ENCODE data around the gene CCNQ.

CCNQ gene

DNA sequence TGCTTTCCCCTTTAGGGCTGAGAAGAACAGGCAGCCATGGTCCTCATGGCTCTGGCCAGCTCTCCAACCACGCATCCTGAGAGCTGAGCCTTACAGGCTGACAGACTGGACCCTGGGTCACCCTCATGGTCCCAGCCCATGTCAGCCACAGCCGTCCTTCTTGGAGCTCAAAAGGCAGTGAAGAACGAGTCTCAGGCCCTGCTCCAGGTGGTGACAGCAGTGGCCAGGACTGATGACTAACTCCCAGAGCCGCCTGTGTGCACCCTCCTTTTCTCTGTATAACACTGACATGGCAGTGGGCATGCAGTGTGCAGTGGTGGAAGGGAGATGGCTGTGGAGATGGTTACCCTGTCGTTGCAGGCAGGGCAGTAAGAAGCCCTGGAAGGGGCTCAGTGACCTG lies 37.8 kb upstream of the CCNQ start:
- no peak for DNase-seq

DNA sequence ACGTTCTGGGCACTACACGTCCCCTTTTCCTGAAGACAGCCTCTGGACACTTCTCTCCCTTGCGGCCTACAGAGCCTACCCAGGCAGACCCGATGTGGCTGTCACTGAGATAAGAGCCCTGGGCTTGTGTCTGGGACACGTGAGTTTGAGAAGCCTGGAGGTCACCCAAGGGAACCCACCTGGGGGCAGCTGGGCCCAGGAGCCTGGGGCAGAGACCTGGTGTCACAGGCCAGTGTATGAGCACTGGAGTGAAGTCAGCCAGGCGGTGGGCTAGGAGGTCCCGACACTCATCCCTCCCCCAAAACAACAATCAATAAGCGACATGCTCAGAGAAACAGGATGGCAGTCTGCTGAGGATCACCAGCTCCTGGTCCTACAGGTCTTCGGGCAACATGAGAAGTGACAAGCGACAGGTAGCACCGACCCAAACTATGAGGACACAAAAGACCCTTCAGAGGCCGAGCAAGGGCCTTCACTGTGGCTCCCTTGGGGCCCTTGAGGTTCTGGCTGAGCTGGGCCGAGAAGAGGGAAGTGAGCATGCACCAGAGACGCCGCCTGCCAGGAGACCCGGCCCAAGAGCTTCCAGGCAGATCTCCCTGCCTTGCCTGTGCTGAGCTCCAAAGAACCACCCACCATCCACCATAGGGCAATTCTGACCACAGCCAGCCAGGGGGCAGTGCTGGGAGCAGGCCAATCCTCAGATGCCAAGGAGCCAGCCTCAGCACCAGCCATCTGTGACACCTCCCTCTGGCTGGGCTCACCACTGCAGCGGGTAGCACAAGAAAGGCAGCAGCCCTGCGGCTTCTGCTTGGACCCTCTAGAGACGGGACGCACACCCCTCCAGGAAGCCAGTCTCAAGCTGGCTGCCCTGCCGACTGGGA lies 37.1 kb upstream of the CCNQ start:
- peak; percentile 41 for DNase-seq

DNA sequence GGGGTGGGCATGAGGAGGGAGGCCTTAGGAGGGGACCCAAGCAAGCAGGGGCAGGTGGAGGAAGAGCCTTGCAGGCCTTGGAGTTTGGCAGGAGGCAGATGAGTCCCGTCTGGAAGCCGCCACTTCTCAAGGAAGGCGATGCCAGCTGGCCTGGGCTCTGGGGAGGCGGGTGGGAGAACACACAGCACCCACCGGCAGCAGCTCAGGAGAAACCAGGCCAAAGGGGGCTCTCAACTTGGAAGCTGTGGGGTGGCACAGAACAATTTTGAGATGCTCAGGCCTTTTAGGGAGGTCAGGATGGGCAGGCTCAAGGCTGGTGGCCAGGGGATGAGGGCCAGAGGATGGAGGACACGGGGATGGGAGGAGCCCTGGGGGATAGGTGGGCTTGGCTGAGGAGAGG lies 36.4 kb upstream of the CCNQ start:
- DNase-seq = no peak

DNA sequence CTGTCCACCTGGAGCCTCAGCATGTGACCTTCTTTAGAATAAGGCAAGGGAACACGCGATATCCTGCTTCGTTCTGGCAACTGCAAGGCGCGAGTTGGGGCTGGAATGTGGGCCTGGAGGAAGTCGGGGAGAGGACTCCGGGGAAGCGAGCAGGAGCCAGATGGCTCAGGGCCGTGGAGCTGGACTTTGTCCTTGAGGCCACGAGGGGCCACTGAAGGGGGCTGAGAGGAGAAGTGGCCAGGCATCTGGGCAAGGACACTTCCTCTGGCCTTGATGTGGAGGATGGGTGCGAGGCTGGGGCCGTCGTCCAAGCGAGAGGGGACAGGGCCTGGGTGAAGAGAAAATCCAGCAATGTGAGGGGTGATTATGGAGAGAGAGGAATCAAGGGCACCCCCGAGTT lies 35.9 kb upstream of the CCNQ start:
- no peak for DNase-seq

DNA sequence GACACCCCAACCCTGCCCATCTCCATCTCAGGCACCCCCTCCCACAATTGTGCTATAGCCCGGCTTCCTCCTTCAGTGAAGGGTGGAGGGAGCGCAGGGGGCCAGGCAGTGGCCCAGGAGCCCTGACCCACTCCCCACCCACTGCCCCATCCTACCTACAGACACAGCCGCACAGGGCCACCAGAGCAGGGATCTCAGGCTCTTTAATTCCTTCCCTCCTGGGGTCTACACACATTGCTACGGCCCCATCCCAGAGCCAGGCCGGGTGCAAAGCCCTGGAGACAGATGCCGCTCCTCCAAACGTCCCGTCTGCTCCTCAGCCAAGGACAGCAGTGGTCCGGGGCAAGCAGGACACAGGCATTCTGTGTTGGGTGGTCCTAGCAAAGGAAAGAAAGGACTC lies 35.3 kb upstream of the CCNQ start:
- DNase-seq = no peak

DNA sequence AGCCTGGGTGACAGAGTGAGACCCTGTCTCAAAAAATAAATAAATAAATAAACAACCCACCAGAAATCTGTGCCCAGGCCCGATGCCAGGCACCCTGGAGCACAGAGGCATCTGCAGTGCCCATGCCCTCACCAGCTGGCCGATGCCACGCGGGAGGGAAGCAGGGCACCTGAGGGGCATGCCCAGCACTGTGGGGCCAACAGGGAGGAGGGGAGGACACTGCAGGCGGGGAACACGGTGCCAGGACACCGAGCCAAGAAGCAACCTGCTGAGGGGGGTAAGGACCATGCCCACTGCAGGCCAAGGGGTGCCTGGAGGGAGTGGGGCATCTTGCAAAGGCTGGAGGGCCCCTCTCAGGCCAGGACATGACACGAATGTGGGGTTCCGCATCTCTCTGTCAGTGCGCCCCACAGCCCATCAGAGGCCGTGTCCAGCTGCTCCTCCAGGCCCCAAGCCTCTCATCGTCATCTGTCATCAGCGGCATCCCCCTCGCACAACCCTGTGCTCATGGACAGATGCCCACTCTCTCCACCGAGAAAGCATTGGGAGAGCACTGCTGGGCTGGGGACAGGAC lies 34.8 kb upstream of the CCNQ start:
- no peak for DNase-seq

DNA sequence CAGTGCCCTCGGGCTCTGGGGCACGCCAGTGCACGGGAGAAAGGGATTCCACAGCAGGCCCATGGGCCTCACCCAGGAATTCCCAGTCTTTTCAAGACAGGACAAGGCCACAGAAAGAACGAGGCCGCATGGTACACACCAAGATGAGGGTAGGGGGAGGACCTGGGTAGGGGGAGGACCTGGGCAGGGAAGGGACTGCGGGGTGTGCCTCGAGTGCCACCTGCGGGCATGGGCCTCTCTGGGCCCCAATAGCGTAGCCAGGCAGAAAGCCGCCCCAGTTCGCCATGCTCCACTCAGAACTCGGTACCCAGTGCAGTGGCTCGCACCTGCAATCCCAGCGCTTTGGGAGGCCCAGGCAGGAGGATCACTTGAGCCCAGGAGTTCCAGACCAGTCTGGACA lies 34.1 kb upstream of the CCNQ start:
- no peak for DNase-seq

DNA sequence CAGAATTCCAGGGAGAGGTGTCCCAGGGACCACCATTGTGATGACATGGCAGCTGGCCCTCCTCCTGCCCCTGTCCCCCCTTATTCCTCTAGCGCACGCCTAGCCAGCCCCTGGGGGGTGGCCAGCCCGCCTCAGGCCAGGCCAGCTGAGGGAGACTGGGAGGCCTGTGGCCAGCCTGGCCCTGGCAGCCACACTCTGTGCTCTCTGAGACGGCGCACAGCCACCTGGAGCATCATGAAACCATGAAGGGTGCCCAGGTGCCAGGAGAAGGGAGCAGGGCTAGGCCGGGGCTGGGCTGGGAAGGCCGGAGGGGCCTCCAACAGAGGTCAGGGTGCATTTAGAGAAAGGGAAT lies 33.6 kb upstream of the CCNQ start:
- no peak for DNase-seq

DNA sequence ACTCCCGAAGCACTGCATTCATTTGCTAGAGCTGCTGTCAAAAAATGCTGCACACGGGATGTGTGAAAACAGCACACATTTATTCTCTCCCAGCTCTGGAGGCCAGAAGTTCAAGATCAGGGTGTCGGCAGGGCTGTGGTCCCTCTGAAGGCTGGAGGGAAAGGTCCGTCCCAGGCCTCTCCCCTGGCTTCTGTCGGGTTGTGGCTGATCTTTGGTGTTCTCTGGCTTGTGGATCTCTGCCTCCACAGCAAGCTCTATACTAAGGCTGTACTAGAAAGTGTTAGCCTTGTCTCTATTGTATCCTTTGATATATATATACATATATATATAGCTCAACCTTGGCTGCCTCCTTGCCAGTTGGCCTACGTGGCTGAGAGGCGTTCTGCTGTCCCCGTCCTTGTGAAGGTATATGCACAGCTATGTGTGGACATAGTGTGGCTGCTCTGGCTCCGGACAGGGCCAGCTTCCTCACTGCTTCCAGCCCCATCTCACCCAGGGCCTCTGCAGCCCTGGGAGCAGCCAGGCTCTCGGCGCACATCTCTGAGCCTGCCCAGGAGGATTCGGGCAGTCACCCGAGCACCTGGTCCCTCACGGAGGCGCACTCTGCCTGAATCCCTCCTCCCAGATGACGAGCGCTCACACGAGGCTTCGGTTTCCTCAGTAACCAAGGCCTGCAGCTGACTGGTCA lies 33.1 kb upstream of the CCNQ start:
- DNase-seq = no peak

DNA sequence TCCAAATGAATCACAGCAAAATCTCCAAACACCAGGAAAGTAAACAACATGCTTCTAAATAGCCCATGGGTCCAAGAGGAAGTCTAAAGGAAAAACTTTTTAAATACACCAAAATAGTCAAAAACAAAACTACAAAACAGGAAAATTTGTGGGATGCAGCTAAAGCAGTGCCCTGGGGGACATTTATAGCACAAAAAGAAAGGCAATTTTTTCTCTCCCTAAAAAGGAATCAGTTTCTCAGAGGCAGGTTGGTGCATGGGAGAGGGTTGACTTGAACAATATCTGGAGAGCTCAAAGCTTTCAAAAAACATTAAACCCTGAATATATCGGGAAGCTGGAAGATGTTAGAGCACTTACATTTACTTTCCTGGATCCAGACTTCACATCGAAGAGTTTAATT lies 32.4 kb upstream of the CCNQ start:
- no peak for DNase-seq

DNA sequence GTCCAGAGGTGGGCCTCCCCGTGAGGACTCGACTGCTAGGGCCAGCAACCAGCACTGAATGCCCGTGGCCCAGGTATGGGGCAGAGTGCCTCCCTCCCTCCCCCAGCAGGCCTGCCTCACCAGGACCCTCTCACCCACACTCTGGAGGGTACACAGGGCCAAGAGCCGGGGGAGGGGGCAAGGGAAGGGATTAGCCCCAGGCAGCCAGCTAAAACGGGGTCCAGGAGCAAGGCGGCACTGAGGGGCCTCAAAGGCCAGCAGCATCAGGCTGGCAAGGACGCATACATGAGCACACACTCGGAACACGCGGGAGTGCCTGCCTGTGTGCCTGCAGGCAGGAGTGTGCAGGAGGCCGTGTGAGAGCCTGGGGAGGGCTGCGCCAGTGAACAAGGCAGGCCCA lies 29.7 kb upstream of the CCNQ start:
- DNase-seq = no peak

DNA sequence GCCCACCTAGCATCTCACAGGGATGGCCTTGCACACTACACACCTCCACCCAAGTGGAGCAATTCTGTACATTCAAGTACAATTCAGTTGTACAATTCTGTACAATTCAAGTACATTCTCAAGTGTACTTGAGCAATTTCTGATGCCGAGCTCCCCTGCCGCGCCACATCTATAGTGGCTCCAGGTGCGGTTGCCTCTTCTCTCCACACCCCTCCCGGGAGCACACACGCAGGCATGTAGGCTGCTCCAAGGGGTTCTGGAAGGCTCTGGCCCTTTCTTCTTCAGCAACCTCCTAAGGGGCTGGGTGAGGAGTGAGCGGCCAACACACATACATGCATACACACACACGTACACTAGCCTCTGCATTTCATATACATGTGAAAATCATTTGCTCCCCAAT lies 29.2 kb upstream of the CCNQ start:
- DNase-seq = no peak

DNA sequence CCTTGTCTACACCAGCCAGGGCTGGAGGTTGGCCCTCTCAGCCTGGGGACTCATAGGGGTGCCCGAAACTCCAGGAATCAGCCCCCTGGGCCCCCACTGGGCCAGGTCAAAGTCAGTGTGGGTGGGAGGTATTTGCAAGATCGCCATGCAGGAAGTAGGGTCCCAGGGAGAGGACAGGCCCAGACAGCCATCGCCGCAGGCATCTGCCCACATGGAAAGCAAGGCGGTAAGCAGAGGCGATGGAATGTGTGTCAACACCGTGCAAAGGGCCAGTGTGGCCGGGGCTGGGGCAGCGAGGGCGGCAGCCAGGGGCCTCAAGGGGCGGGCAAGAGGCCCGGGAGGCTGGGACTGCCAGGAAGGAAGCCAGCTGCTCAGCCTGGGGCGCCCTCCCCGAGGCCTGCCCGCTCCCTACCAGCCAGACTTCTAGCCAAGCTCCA lies 28.8 kb upstream of the CCNQ start:
- DNase-seq = no peak

DNA sequence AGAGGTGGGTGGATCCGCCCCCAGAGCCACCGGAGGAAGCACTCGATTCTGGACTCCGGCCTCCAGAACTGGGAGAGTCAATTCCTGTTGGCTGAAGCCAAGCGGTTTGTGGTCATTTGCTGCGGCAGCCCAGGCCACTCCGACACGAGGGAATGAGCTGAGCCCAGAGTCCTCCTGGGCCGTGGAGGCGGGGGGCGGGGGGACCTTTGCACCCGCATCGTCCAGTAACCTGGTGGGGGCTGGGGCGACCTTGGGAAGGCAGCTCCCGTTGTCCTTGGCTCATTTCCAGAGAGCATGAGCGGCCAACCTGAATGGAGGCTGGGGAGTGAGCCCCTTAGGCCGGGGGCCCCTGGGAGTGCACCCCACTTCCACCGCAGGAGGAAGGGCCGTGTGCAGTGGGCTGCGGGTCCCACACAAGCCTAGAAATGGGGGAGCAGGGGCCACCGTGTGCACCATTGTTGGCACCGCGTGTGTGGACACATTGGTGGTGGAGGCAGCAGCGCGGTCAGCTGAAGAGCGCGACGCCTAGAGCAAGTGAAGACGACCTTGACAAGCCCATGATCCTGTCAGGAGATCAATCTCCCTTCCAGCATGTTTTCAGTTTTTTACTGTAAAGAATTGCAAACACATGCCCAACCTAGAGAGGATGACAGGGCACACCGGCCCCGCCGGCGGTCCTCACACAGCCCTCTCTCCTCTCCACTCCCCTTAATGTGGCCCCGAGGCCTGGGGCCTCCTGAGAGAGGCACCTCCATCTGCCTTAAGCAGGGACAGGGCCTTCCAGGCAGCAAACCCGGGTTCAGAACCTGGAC lies 28.1 kb upstream of the CCNQ start:
- no peak for DNase-seq

DNA sequence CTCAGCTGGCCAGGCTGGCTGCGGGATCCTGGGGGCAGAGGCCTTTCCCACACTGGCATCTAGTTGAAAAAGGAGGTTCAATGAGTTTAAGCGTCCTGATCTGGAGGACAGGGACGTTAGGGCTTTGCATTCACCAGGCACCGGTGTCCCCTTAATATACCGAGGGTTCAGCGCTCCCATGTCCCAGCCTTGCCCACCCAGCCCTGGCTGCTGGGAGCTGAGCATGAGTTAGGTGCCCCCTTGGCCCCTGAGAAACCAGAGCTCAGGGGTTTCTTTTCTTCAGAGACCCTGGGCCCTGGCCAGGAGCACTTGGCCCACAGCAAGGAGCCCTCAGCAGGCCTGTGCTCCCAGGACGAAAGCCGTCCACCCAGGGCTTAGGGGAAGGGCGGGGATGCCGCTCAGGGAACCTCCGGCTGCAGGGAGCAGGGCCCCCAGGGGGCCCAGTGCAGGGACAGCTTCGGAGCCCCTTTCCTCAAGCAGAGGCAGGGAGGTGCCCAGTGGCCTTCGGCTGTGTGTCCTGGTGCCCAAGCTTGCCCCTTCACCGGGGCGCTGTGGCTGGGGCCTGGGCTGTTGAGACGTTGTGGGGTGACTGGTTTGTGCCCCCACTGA lies 27.2 kb upstream of the CCNQ start:
- no peak for DNase-seq

DNA sequence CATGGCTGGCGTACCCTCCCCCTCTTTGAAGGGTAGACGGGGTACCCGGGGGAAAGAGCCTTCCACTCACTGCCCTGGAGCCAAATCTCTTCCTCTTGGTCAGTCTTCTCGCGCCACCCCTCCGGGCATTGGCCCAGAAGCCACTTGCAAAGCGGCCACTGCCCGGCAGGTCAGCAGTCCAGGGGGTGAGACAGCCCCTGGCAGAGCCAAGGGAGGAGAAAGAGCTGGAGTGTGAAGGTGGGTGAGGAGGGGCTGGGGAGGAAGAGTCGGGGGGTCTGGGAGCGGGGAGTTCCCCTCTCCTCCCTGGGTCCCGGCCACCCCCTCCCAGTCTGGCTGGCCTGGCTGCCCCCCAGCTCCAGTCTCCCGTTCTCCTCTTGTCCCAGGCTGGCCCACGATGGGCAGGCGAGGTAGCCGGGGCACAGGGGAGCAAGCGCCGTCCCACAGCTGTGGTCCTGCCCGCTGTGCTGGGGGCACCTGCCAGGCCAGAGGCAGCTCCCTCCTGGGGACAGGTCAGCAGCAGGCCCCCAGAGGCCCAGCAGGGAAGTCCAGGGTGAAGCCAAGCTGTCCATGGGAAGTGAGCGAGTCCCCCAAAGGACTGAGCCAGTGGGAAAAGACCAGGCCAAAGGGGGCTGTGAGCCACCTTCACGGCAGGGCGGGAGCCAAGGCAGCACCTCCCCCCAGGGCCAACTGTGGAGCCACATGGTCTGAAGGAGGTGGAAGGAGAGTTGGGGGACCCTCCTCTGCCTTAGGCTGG lies 26.5 kb upstream of the CCNQ start:
- no peak for DNase-seq

DNA sequence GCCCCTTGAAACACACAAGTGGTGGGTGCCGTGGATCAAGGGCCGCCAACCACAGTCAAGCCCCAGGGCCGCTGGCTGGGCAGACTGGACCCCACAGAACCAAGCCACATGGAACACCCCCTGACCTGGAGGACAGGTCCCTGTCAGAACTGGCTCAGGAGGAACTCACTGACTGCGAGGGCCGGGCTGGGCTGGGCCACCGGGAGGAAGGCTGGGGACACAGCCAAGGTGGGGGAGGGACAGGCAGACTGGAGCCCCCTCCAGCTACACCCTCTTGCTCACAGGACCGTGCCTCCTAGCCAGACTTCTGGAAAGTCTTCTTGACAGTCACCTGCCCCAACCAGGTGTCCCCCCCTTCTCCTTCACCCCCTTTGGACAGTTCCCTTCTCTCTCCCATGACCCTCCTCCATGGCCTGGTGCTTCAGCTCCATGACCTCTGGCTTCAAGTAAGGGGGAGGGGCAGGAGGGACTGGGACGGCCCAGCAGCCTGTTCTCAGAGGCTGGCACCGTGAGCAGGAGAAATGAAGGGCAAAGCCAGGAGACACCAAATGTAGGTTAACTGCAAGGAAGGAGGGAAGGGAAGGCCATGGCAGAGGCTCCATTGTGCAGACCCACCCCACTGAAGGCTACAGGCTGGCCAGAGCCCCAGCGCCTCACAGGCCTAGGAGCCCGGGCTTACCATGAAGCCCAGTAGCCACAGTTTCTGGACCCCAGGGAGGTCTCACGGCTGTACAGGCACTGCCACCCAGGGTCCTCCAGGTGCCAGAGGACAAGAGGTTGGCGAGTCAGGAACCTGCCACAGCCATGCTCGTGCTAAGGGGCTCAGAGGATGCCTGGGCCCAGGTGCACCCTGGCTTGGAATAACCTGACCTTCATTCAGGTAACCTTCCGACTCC lies 25.5 kb upstream of the CCNQ start:
- DNase-seq = no peak

DNA sequence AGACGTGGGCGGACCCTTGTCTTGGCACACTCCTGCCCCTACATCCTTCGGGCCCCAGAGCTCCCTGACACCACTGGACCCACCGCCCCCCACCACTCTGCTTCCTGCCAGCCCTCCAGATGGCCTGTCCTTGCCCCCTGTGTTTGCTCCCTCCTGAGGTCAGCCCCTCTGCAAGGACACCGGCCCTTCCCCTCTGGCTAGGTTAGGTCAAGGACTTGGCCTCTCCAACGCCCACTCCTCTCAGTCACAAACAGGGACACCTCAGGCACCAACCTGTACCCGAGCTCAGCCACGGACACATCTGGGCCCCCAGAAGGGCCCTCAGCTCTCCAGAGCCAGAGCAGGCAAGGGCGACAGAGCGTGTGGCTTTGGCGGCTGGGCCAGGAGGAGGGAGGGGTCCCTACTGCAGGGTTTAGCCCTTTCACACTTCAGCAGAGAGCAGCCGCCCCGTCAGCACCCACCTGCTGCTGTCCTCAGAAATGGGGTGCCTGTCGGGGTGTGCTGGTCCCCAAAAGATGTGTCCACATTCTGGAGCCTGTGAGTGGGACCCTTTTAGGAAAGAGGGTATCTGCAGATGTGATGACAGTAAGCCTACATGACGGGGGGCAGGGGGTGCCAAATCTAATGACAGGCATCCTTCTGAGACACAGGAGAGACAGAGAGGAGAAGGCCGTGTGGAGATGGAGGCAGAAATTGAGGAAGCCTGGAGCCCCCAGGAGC lies 24.5 kb upstream of the CCNQ start:
- DNase-seq = no peak

DNA sequence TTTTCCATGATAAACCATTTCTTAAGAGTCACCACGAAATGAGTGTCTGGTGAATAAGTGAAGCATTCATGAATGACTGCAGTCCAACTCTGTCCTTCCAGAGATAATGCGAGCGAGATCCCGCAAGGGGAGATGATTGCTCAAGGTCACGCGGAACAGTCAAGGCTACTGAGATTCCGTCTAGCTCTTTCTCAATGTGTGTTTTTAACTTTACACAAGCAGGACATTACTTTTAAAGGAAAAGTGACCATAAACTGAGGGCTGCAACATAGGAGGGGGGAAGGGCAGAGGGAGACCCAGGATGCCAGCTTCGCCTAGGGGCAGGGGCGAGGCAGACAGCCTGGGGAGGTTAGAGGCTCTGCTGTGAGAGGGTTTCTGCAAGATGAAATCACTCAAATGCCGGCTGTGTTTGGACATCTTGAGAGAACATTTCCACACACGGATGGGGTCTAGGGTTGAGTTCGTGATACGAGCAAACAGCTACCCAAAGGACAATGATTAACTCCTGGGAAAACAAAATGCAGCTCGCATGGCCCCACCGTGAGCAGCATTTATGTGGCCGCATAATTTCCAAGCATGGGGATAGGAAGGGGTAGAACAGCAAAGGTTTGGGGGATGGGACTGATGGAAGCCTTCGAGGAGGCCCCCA lies 23.8 kb upstream of the CCNQ start:
- DNase-seq = no peak

All from activated CD4-positive, alpha-beta T cell treated with anti-CD3 and anti-CD28 coated beads, Interleukin-2, amount 50 U/mL, for 16 hours (primary cell).